PC-3 (cell line): ENCODE data around the gene PCMT1. TPM values are rescaled to one million over a fixed set of nuclear protein-coding genes. Genes with fewer than 3 reads are reported as not detected.
A peak's percentile ranks its signal among the peaks of the same experiment; 100 is the strongest.

Source experiments
- ATAC-seq: fragments of 200-7000 bp; cut with Tn5 transposase; 2 replicates; pipeline ENCODE4 v1.9.1; 2020; ENCODE audit warnings: mild to moderate bottlenecking, moderate library complexity
- Bru-seq: library from RNA; stranded (reverse); fragments of 400-500 nt; gene quantifications from one replicate; lab custom pipeline; 2021; lab: Mats Ljungman, UMichigan
- BruChase-seq, 2 experiments: library from RNA; stranded (reverse); fragments of 400-500 nt; gene quantifications; one replicate each; lab custom pipeline; 2021; lab: Mats Ljungman, UMichigan
- BruUV-seq: library from RNA; stranded (reverse); fragments of 400-500 nt; replicated peaks from 2 replicates; lab custom pipeline; 2021; lab: Mats Ljungman, UMichigan
- CTCF ChIA-PET: fragments of 300-600 bp; sonication (Branson Sonifier 250); formaldehyde crosslinking; loops from one replicate; lab custom pipeline; 2022; ENCODE audit warnings: antibody characterized with exemption; lab: Charles Lee
- POLR2A ChIA-PET: fragments of 300-600 bp; sonication (Branson Sonifier 250); formaldehyde crosslinking; loops from one replicate; lab custom pipeline; 2022; ENCODE audit warnings: antibody characterized with exemption; ENCODE audit not compliant: unreplicated experiment; lab: Charles Lee
- DNase-seq: peaks from one replicate; pipeline ENCODE4 v3.0.0-alpha.2; 2015
- H2AFZ ChIP-seq: fragments of 300-600 bp; sonication (generic); 2 replicates; pipeline ENCODE4 v1.6.0; 2016; ENCODE audit warnings: antibody characterized with exemption, low read length
- H3F3A ChIP-seq: fragments of 300-600 bp; sonication (generic); one replicate; pipeline ENCODE4 v1.6.0; 2017; ENCODE audit warnings: antibody characterized with exemption, low read length, control low read depth, mild to moderate bottlenecking; ENCODE audit not compliant: unreplicated experiment
- H3K27ac ChIP-seq: fragments of 300-600 bp; sonication (generic); 2 replicates; pipeline ENCODE4 v1.5.1; 2016; ENCODE audit warnings: mild to moderate bottlenecking, low read length
- H3K27me3 ChIP-seq: fragments of 300-600 bp; sonication (generic); 2 replicates; pipeline ENCODE4 v1.6.1; 2016; ENCODE audit warnings: low read length, mixed read lengths
- H3K36me3 ChIP-seq: fragments of 300-600 bp; sonication (generic); 2 replicates; pipeline ENCODE4 v1.6.1; 2016; ENCODE audit warnings: low read depth, mixed run types, low read length, mixed read lengths
- H3K4me1 ChIP-seq: fragments of 300-600 bp; sonication (generic); 2 replicates; pipeline ENCODE4 v1.5.1; 2016; ENCODE audit warnings: low read length; ENCODE audit not compliant: insufficient read depth
- H3K4me2 ChIP-seq: fragments of 300-600 bp; sonication (generic); 2 replicates; pipeline ENCODE4 v1.6.0; 2016; ENCODE audit warnings: low read length
- H3K4me3 ChIP-seq: fragments of 300-600 bp; sonication (generic); 2 replicates; pipeline ENCODE4 v1.5.1; 2016; ENCODE audit warnings: mild to moderate bottlenecking, low read length, mixed read lengths
- H3K79me2 ChIP-seq: fragments of 300-600 bp; sonication (generic); 2 replicates; pipeline ENCODE4 v1.6.1; 2017; ENCODE audit warnings: low read length, mixed read lengths
- H3K9ac ChIP-seq: fragments of 300-600 bp; sonication (generic); 2 replicates; pipeline ENCODE4 v1.6.0; 2016; ENCODE audit warnings: mild to moderate bottlenecking, low read length
- H3K9me2 ChIP-seq: fragments of 300-600 bp; sonication (generic); replicated peaks from 2 replicates; pipeline ENCODE4 v1.6.1; 2016; ENCODE audit warnings: mixed run types, low read length, mixed read lengths
- H3K9me3 ChIP-seq: fragments of 300-600 bp; sonication (generic); 2 replicates; pipeline ENCODE4 v1.6.1; 2016; ENCODE audit warnings: low read length, mixed read lengths
- H4K20me1 ChIP-seq: fragments of 300-600 bp; sonication (generic); 2 replicates; pipeline ENCODE4 v1.6.1; 2016; ENCODE audit warnings: low read length, mixed read lengths
- EZH2 ChIP-seq: fragments of 300-600 bp; sonication (generic); IDR thresholded peaks from one replicate; pipeline ENCODE4 v1.6.1; 2017; ENCODE audit warnings: antibody characterized with exemption, mild to moderate bottlenecking, low read length; ENCODE audit not compliant: unreplicated experiment
- EZH2phosphoT487 ChIP-seq: fragments of 300-600 bp; sonication (generic); IDR thresholded peaks from 2 replicates; pipeline ENCODE4 v1.6.1; 2018; ENCODE audit warnings: mild to moderate bottlenecking, antibody characterized with exemption, low read length, borderline replicate concordance
- intact Hi-C: fragments of 100-400 bp; cut with micrococcal nuclease; formaldehyde crosslinking; loops from 2 replicates; pipeline ENCODE4 v1.9.0; 2023
- long read RNA-seq: library from polyadenylated mRNA; unstranded; transcript quantifications from one replicate; pipeline ENCODE4 v2.0.0, GENCODE V29; 2021; ENCODE audit not compliant: unreplicated experiment
- total RNA-seq: library from RNA; depleted of rRNA; stranded (reverse); fragments of >200 nt; gene quantifications from 2 replicates; pipeline ENCODE4 v1.2.3, GENCODE V29; 2014; rRNA removed
- TF ChIP-seq, protein P1 (sequence below): fragments of 300-600 bp; sonication (generic); conservative IDR thresholded peaks from 2 replicates; pipeline ENCODE4 v1.5.1; 2017; ENCODE audit warnings: antibody characterized with exemption, low read depth, mild to moderate bottlenecking, low read length

Gene PCMT1
- total RNA-seq (122 and 158 TPM in 2 replicates), Bru-seq, nascent RNA (percentile 72 among the genes with signal in this experiment), BruChase-seq, experiment 1, labeled RNA remaining after a 6-hour chase (percentile 80 among the genes with signal in this experiment), BruChase-seq, experiment 2, labeled RNA remaining after a 2-hour chase (percentile 73 among the genes with signal in this experiment)
- long read RNA-seq, transcript PCMT1-201 (7 exons, 1,293 nt), result minor isoform, 21 of 180 reads
- long read RNA-seq, transcript PCMT1-205 (8 exons, 1,984 nt), result major isoform, 84 of 180 reads
- long read RNA-seq, transcript PCMT1-203 (8 exons, 1,938 nt), result minor isoform, 53 of 180 reads
- long read RNA-seq, partial matches to known transcripts, result 7 of 180 reads
- long read RNA-seq, other reads (novel, unspliced or antisense), result 14 of 180 reads

DNA sequence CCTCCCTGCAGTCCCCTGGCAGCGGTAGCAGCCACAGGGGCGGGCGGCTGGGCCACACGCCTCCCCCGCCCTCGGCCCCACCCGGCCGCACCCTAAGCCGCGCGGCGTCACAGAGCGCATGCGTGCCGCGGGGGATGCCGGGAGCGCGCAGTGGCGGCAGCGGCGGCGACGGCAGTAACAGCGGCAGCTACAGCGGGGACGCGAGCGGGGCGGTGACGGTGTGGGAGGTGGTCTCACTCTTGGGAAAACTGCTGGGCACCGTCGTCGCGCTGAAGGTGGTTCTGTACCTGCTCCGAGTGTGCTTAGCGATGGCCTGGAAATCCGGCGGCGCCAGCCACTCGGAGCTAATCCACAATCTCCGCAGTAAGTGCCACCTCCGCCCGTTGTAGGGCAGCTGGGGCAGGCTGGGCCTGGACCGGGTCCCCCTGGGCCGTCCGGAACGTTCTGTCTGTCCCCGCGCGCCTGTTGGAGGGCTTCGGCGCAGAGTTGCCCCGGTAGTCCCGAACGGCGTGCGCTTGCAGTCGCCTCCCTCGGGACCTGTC lies at the start of gene PCMT1:
PCMT1 (plus strand) TSS at position 148 of the 542 bp plus-strand sequence; CDS start at position 309, 161 bp downstream.
- intact Hi-C loops, result no loop called here
- Histone ChIP-seq H3K4me1 (peaks cover 11% of the 10 kb centered on the region; the same call in 1 of the 2 replicates), H3K9me2 (no peaks in the 10 kb centered on the region), H3F3A (no peaks in the 10 kb centered on the region), H3K27ac (peak within 1 kb of the TSS; percentile 67), H3K9me3 (no peaks in the 10 kb centered on the region), H3K27me3 (no peaks in the 10 kb centered on the region), H3K4me2 (peak within 1 kb of the TSS; percentile 79), H4K20me1 (peaks cover 11% of the 10 kb centered on the region; the same call in 1 of the 2 replicates), H3K36me3 (no peaks in the 10 kb centered on the region; the same call in 1 of the 2 replicates), H3K79me2 (peaks cover 67% of the 10 kb centered on the region), H3K4me3 (peak within 1 kb of the TSS; percentile 95), H3K9ac (peak within 1 kb of the TSS; percentile 97), H2AFZ (peak within 1 kb of the TSS; percentile 82)
- peak; percentile 94 for DNase-seq
- POLR2A ChIA-PET, result no interaction called here
- ATAC-seq, result peak; percentile 81
- CTCF ChIA-PET, result interaction anchor here (0.5 kb wide), 1 partner anchor 26 kb away, joined by 4 read pairs; no protein-coding TSS in a partner anchor
- BruUV-seq, result TSS peak; percentile 55
- TF ChIP-seq, protein P1, sequence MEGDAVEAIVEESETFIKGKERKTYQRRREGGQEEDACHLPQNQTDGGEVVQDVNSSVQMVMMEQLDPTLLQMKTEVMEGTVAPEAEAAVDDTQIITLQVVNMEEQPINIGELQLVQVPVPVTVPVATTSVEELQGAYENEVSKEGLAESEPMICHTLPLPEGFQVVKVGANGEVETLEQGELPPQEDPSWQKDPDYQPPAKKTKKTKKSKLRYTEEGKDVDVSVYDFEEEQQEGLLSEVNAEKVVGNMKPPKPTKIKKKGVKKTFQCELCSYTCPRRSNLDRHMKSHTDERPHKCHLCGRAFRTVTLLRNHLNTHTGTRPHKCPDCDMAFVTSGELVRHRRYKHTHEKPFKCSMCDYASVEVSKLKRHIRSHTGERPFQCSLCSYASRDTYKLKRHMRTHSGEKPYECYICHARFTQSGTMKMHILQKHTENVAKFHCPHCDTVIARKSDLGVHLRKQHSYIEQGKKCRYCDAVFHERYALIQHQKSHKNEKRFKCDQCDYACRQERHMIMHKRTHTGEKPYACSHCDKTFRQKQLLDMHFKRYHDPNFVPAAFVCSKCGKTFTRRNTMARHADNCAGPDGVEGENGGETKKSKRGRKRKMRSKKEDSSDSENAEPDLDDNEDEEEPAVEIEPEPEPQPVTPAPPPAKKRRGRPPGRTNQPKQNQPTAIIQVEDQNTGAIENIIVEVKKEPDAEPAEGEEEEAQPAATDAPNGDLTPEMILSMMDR, result no peak
- no peak for TF ChIP-seq EZH2phosphoT487
- TF ChIP-seq EZH2, result no peak

DNA sequence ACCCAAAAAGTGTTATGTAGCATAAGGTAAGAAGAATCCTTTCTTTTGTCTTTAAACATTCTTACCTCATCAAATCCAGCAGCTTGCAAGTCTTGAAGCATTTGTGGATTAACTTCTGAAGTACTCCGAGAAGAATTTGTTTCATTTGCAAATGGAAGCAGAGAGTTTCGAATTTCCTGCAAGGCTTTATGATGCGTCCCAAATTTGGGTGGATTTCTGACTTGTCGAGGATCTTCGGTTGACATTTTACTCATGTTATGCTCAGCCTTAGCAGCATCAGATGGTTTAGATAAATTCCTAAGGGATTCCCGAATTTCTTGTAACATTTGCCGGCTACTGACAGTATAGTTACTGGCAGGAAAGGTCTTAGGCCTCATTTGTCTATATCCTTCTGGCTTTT lies 47.8 kb upstream of the PCMT1 start:
- H3K27me3 ChIP-seq, result no peaks in the 10 kb centered on the region
- no peaks in the 10 kb centered on the region for H3F3A ChIP-seq
- intact Hi-C loops, result no loop called here
- TF ChIP-seq EZH2 (no peak), EZH2phosphoT487 (no peak)
- TF ChIP-seq, protein P1, result no peak
- H3K36me3 ChIP-seq, result no peaks in the 10 kb centered on the region; the same call in 1 of the 2 replicates
- CTCF ChIA-PET, result no interaction called here
- H4K20me1 ChIP-seq, result 0 out of 2 replicates have a peak, but pooled peaks cover 3% of the 10 kb centered on the region
- BruUV-seq, result no TSS peak
- DNase-seq (no peak), ATAC-seq (no peak)
- H3K27ac ChIP-seq, result no peak overlapping the region
- no peaks in the 10 kb centered on the region for H3K9me2 ChIP-seq
- H3K4me3 ChIP-seq, result no peak overlapping the region
- H3K4me1 ChIP-seq, result no peaks in the 10 kb centered on the region
- no peak overlapping the region for H2AFZ ChIP-seq
- no peaks in the 10 kb centered on the region for H3K9me3 ChIP-seq
- POLR2A ChIA-PET, result no interaction called here
- no peak overlapping the region for H3K9ac ChIP-seq
- H3K4me2 ChIP-seq, result no peak overlapping the region
- H3K79me2 ChIP-seq, result peaks cover 79% of the 10 kb centered on the region

DNA sequence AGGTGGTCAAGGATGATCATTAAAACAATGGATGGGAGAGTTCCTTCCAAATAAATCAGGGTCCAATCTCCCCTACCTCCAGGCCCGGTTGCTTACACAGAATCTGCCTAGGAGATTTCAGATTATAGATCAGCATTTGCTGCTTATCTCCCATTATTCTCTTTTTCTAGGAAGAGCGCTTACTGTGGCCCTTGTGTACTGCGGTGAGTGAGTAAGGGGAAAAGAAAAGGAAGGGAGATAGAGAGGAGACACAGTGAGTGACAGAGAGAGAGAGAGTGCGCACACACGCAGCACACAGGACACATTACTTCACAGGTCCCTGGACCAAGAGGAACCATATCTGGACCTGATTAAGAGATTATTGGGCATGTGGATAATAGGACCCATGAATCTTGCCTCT lies 37.8 kb upstream of the PCMT1 start:
- no peaks in the 10 kb centered on the region for H3F3A ChIP-seq
- H3K9me2 ChIP-seq, result no peaks in the 10 kb centered on the region
- TF ChIP-seq, protein P1, result no peak
- TF ChIP-seq EZH2phosphoT487 (no peak), EZH2 (no peak)
- no TSS peak for BruUV-seq
- ATAC-seq, result no peak
- ChIA-PET POLR2A (no interaction called here), CTCF (no interaction called here)
- no peak overlapping the region for H3K27ac ChIP-seq
- H2AFZ ChIP-seq, result no peak overlapping the region
- DNase-seq, result no peak
- peaks cover 98% of the 10 kb centered on the region for H3K79me2 ChIP-seq
- H3K4me2 ChIP-seq, result no peak overlapping the region
- H4K20me1 ChIP-seq, result peaks cover 18% of the 10 kb centered on the region; the same call in 1 of the 2 replicates
- no peaks in the 10 kb centered on the region for H3K36me3 ChIP-seq
- peaks cover 13% of the 10 kb centered on the region for H3K4me1 ChIP-seq
- H3K4me3 ChIP-seq, result no peak overlapping the region
- H3K9me3 ChIP-seq, result no peaks in the 10 kb centered on the region
- no peak overlapping the region for H3K9ac ChIP-seq
- intact Hi-C loops, result no loop called here
- no peaks in the 10 kb centered on the region for H3K27me3 ChIP-seq
